Lung microvascular endothelial cell (primary cell): ENCODE measurements around the gene EYS. TPM values are rescaled to one million over a fixed set of nuclear protein-coding genes. Genes with fewer than 3 reads are reported as not detected.

ENCODE experiments used
- DNase-seq, 2 donors: peaks; one replicate each; pipeline versions ENCODE4 v3.0.0 to v3.0.0-alpha.2; 2010; ENCODE audit warnings: low read depth in 2 of 2
- total RNA-seq: library from RNA; depleted of rRNA; stranded (reverse); fragments of >200 nt; gene quantifications from 2 replicates; pipeline ENCODE4 v1.2.1, GENCODE V29; 2014

Gene EYS
- total RNA-seq, 1 donor from 2014 or later: not detected

DNA sequence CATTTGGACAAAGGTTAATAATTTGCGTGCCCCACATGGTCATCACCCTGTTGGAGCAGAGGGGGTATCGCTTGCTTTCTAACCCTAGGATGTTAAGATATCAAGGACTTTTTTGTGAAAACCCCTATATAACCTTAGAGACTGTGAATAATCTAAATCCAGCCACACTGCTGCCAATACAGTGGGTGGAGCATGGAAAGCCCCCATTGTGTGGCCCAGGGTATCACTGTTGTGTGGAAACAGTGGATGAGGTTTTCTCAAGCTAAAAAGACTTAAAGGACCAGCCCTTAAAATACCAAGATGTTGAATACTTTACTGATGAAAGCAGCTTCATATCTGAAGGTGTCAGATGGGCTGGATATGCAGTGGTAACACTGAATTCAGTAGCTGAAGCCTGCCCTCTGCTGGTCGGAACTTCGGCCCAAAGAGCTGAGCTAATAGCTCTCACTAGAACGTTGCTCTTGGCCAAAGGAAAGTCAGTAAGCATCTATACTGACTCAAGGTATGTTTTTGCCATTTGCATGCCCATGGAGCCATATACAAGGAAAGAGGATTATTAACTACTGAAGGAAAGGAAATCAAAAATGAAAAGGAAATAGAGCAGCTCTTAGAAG is 1376.2 kb downstream of the EYS start:
- DNase-seq: peak; percentile 33 to 37

GRCh38 chr6:64326939-64327338 is 1380.1 kb downstream of the EYS start:
- no peak for DNase-seq

GRCh38 chr6:64325093-64325492 is 1381.9 kb downstream of the EYS start:
- no peak for DNase-seq

DNA sequence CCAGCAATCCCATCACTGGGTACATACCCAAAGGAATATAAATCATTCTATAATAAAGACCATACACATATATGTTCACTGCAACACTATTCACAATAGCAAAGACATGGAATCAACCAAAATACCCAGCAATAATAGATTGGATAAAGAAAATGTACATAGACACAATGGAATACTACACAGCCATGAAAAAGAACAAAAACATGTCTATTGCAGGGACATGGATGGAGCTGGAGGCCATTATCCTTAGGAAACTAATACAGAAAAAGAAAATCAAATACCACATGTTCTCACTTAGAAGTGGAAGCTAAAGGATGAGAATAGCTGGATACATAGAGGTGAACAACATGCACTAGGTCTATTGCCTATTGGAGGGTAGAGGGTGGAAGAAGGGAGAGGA is 1396.8 kb downstream of the EYS start:
- DNase-seq: no peak

DNA sequence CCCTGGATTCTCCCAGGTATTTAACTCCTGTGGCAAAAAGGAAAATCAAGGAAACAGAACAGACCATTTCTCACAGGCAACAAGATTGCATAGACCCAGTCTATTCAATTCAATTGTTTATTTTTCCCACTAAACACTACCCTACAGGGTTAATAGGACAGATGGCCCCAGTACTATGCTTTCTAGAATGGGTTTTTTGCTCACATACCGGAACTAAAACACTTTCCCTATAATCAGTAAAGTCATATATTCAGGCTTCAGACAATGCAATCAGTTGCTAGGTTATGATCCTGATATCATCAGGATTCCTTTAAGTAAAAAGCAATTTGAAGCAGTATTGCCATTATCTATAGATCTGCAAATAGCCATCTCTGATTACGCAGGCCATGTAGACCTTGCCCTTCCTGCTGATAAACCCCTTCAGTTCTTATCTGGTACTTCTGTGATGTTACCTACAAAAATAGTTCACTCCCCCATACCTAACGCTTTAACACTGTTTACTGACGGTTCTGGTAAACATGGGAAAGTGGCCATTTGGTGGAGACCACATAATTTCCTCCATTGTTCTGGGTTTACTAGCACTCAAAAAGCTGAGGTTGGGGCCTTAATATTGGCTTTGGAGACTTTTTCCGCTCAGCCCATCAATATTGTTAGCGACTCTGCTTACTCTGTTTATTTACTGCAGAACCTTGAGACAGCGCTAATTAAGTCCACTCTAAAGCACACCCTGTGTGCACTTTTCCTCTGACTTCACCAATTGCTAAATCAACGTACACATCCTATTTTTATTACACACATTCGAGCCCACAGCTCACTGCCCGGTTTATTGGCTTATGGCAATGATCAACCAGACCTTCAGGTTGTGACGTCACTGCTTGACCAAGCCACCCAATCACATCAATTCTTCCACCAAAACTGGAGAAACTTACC is 1405.5 kb downstream of the EYS start:
- no peak for DNase-seq

- no peak for DNase-seq
These were observed 1407.8 kb downstream of the EYS start for GRCh38 chr6:64299176-64299575.

GRCh38 chr6:64294034-64294433 is 1413.0 kb downstream of the EYS start:
- DNase-seq: no peak

- DNase-seq: no peak
These were observed 1413.7 kb downstream of the EYS start for GRCh38 chr6:64293298-64293697.

DNA sequence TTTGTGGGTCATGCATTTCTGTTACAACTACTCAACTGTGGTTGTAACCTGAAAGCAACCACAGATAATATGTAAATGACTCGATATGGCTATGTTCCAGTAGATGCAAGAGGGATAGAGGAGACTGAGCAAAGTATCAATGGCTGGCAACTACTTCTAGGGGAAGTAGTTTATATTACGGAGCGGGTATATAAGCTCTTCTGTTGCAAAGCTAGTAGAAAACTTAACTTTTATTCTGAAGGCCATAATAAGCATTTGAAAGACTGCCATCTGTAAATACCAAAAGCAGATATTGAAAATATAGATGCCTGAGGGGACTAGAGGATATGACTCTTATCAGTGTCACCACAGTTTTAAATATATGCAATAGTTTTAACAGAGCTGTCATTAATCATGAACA is 1416.2 kb downstream of the EYS start:
- DNase-seq: no peak

GRCh38 chr6:64289931-64290330 is 1417.1 kb downstream of the EYS start:
- DNase-seq: no peak

- DNase-seq: no peak
These were observed 1418.7 kb downstream of the EYS start for GRCh38 chr6:64288351-64288750.

- DNase-seq: no peak
These were observed 1425.9 kb downstream of the EYS start for GRCh38 chr6:64281167-64281566.

- peak; percentile 5 to 26 for DNase-seq
These were observed 1426.5 kb downstream of the EYS start for GRCh38 chr6:64280569-64280968.

- no peak for DNase-seq
These were observed 1436.9 kb downstream of the EYS start for GRCh38 chr6:64270083-64270482.

DNA sequence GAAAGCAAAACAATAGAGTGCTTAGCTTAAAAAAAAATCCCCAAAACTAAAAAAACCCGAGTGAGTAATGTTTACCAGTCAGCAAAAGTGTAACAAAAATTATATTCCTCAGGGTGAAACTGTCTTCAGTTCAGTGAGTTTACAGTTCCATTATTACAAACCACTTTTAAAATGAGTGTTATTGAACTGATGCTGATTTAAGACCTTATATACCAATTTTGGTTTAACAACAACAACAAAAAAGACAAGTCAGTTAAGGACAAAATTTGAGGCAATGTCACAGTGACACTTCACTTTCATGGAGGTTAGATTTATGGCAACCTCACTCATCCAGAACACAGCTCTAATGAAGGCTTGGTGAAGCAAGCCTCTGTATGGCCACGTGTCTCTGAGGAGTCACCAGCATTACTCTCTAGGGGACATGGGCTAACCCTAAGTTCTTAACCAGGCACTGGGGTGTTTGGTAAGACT is 1440.6 kb downstream of the EYS start:
- no peak for DNase-seq

DNA sequence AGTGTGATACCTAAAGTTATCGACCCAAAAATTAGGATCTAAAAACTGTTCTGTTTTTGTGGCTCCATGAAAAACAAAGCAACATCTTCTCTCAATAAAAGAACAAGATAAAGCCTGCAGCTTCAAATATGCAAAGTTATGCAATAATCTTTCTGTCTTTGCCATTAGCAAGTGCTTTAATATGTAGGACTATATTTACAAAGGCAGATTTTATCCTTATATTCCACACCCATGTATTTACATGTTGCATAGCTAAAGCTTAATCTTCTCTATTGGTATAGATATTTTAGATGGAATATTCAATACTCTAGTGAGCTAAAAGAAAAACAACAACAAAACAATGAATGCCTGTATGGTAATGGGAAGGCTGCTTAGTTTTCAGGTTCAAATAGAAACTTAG is 1443.2 kb downstream of the EYS start:
- DNase-seq: no peak

- DNase-seq: no peak
These were observed 1447.7 kb downstream of the EYS start for GRCh38 chr6:64259372-64259771.

GRCh38 chr6:64258752-64259151 is 1448.3 kb downstream of the EYS start:
- no peak for DNase-seq

DNA sequence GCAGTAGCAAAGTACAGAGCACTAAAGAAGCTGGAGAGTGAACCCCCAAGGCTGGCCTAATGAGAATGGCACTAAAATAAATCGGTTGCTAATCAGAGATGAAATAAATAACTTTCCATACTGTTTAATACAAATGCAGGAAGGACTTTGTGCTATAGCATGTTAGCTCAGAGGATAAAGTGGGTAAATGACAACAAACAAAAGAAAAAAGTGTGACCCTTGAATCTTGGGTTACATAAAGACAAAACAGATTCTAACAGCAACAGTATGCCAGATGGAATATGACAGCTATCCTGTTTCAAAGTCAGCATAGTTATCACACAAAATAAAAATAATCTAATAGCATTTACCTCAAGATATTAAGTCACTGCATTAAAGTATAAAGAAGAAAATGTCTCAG is 1448.7 kb downstream of the EYS start:
- DNase-seq: no peak

DNA sequence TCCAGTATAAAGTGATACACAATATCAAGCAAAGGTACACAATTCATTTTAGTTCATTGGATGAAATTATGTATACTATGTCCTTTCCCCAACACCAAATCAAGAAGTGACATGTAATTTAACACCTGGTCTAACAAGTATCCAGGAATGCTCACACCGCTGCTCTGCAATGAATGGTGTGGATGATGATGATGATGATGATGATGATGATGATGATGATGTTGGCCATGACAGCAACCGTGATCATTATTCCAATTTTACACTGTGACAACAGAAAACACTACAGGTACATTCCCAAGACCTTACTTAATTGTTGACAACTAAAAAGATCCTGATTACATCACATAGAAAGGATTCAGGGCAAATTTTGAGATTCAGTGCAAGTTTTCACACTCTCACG is 1449.4 kb downstream of the EYS start:
- no peak for DNase-seq

DNA sequence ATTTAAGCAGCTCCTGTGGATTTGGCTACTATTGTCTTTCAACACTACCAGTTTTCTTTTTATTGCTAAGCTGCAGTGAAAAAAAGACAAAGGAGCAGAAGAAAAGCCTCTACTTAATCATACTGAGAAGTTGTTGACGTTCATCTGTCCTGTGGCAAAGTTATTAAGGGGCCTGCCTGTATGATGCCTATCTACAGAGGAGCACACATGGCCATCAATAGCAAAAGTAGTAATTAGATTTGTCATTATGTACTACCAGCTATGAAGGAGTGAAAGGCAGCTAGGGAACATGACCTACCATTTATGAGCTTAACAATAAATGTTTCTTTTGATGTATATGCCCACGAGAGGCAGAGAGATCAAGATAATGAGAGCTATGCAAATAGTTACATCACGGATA is 1450.5 kb downstream of the EYS start:
- DNase-seq: no peak

- DNase-seq: no peak
These were observed 1452.0 kb downstream of the EYS start for GRCh38 chr6:64255000-64255399.

GRCh38 chr6:64254558-64254957 is 1452.5 kb downstream of the EYS start:
- DNase-seq: peak in 1 of 2 donors; percentile 1
